ENCODE data around the gene NME8.

NME8 gene

DNA sequence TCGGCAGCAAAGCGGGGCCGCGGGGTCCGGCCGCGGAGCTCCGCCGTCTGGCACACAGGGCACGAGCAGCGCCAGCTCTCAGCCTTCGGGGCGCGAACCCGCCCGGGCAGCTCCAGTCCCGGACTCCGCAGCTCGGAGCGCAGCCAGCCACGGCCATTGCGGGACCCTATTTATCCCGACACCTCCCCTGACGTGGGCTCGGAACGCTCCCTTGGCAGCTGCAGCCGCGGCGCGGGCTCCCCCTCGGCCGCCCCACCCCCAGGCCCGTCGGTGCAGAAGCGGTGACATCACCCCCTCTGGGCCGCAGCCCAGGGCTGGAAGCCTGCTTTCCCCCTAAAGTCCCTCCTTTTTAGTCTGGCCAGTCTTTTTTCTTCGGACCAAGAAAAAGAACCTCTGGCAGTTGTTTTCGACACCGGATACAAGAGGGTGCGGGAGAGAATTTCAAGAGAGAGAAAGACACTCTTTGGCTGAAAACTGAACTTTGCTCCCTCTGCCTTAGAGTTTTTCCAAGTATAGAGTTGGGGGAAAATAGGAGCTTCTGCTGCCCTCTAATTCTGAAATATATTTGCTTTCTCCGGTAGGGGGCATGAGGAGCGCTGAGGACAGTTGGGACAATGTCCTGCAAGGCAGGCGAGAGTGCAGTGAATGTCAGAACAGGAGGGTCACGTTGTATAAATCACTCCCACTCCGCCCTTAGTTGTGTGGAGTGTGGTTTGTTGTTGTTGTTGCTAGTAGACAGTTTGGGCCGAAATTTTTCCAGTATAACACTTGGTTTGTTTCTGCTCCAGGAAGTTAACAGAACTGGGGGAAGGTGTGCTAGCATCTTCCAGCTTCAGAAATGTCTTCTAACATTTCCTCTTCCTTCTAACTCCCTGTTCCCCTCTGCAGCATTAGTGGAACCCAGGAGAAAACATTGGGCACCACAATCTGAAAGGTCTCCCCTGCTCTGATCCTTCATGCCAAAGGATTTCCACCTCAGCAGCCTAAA lies 68.6 kb downstream of the NME8 start, which contains the start of gene SFRP4:
TSS of gene SFRP4 (minus strand) at position 145 of the 988 bp plus-strand sequence. CDS start 280 bp downstream, outside the sequence.
- no peak for DNase-seq (ENCODE audit: extremely low read depth, low read depth)
- TF ChIP-seq, protein P1, sequence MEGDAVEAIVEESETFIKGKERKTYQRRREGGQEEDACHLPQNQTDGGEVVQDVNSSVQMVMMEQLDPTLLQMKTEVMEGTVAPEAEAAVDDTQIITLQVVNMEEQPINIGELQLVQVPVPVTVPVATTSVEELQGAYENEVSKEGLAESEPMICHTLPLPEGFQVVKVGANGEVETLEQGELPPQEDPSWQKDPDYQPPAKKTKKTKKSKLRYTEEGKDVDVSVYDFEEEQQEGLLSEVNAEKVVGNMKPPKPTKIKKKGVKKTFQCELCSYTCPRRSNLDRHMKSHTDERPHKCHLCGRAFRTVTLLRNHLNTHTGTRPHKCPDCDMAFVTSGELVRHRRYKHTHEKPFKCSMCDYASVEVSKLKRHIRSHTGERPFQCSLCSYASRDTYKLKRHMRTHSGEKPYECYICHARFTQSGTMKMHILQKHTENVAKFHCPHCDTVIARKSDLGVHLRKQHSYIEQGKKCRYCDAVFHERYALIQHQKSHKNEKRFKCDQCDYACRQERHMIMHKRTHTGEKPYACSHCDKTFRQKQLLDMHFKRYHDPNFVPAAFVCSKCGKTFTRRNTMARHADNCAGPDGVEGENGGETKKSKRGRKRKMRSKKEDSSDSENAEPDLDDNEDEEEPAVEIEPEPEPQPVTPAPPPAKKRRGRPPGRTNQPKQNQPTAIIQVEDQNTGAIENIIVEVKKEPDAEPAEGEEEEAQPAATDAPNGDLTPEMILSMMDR (IDR thresholded peaks at IDR 0.05; ENCODE audit: low read depth, low read length) = peak; percentile 70

DNA sequence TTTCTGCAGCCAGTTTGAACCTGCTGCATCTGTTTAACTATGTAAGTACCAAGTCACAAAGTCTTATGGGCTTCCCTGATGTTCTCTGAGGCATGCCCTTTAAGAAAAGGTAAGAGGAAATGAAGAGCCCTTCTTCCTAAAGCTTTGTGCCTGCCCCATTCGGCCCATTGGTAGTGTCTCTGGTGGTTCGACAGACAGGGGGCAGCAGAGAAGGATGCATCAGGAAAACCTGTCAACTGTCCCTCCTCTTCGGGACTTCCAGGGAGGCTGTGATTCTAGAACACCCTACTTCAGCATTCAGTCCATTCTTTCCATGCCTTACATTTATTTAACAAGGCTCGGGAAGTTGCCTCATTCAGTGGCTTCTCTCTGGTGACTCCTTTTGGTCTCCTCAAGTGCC lies 70.1 kb downstream of the NME8 start:
- TF ChIP-seq, protein P1 (IDR thresholded peaks at IDR 0.05; ENCODE audit: low read depth, low read length) = no peak; the same call in 1 of the 2 replicates
- no peak for DNase-seq (ENCODE audit: extremely low read depth, low read depth)

DNA sequence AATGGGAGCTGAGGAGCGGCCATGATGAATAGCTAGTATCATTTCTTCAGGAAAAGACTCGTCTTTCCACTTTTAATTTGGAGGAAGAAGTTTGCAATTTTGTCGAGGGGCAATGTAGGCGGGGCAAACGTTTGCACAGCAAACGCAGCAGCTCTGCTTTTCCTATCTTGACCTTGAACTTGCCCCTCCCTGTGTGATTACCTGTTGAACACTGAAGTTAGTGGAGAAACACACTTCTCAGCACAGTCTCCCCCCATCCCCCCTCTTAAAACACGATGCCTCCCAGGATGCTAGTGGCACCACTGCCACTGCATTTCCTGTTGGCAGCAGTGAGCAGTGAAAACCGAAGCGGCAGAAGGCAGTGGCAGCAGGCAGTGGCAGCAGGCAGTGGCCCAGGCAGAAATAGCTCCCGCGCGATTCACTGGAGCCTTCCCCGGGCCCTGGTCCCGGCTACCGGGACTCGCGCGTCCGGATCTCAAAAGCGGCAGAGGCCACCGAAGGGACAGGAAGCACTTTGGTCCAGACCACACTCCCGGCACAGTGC lies 72.0 kb downstream of the NME8 start, which contains the start of gene EPDR1:
TSS of gene EPDR1 (plus strand) at position 336 of the 544 bp plus-strand sequence. CDS start 300 bp downstream, outside the sequence.
- TF ChIP-seq, protein P1 (IDR thresholded peaks at IDR 0.05; ENCODE audit: low read depth, low read length) = peak; percentile 8; the same call in 1 of the 2 replicates
- no peak for DNase-seq (ENCODE audit: extremely low read depth, low read depth)

DNA sequence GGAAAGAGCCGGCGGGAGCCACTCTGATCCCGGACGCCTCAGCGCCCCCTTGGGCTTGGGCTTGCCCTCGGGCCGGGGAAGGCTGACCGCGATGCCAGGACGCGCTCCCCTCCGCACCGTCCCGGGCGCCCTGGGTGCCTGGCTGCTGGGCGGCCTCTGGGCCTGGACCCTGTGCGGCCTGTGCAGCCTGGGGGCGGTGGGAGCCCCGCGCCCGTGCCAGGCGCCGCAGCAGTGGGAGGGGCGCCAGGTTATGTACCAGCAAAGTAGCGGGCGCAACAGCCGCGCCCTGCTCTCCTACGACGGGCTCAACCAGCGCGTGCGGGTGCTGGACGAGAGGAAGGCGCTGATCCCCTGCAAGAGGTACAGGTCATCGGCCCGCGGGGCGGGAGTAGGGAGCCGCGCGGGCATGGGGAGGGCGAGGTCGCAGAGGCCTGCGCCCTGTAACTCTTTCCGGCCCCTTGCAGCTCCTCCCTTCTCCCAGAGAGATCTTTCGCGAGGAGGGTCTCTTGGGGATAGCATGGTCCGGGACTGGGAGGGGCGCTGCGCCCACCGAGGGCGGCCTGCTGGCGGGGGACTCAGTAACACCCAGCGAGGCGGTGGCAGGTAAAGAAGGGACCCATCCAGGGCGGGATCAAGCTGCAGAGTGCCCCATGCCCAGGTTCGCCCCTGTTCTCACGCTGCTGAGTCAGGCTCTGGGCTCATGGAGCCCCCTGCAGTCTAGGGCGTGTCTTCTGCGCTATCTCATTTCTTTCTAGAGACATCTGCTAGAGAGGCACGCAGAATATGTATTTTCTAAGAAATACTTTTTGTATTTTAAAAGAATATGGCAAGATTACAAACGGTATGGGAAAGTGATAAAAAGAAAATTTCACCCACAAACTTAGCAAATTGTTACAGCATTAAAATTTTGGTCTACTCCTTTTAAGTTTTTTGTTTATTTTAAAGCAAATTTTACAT lies 72.7 kb downstream of the NME8 start:
- TF ChIP-seq, protein P1 (IDR thresholded peaks at IDR 0.05; ENCODE audit: low read depth, low read length) = peak; percentile 22
- DNase-seq (ENCODE audit: extremely low read depth, low read depth) = no peak

DNA sequence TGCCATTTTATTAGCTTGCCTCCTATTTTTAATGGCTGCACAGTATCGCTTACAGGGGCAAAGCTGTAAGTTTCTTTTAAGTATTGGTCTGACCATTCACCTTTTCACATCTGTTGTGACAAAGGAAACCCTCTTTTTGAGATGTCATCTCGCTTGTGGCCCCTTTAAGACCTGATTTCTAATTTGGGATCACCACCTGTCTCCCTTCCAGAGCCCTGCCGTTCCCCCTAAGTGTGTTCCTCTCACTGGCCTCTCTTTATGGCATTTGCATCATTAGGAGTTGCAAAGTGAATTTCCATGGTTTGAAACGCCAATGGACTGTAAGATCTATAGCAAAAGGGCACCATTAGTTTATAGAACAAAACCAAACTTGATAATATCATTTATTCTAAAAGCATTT lies 73.5 kb downstream of the NME8 start:
- TF ChIP-seq, protein P1 (IDR thresholded peaks at IDR 0.05; ENCODE audit: low read depth, low read length) = no peak

DNA sequence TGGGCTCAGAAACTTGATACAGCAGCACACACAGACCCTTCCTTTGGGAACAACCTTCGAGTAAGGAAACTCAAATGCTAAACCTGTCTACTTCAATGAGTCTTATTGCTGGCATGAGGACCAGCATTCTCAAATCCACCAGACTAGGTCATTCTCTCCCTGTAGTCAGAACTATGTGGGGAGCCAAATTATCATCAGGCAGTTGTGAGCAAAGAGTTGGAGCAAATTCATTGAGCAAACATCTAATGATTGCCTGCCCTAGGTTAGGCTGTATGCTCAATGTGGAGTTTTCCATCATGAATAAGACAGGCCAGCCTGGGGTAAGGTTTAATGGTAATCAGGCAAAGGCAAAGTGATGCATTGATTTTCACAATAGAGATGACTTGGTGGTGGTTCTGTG lies 75.6 kb downstream of the NME8 start:
- TF ChIP-seq, protein P1 (IDR thresholded peaks at IDR 0.05; ENCODE audit: low read depth, low read length) = no peak
- DNase-seq (ENCODE audit: extremely low read depth, low read depth) = no peak

More for the DNA sequence above, 73.5 kb downstream of the NME8 start:
- DNase-seq (ENCODE audit: extremely low read depth, low read depth) = no peak
